GM10248 (cell line): Measurements from ENCODE around the gene DACH2.

Experiments used
- CTCF ChIA-PET: fragments of 300-600 bp; sonication (Branson Sonifier 250); formaldehyde crosslinking; extraction: SDS; loops from one replicate; lab custom pipeline; 2021; ENCODE audit warnings: antibody characterized with exemption; lab: Yijun Ruan, JAX
- POLR2A ChIA-PET: fragments of 350-650 bp; sonication (Branson Sonifier 250); formaldehyde crosslinking; extraction: SDS; loops from one replicate; lab custom pipeline; 2020; ENCODE audit warnings: antibody characterized with exemption; lab: Yijun Ruan, JAX
- DNase-seq: peaks from one replicate; pipeline ENCODE4 v3.0.0; 2012; ENCODE audit errors: extremely low spot score
- CTCF ChIP-seq: IDR thresholded peaks from 2 replicates; pipeline ENCODE4 v1.5.1; 2012; ENCODE audit warnings: mild to moderate bottlenecking, low read depth; ENCODE audit errors: extremely low read depth, missing control alignments, control extremely low read depth

The DACH2 gene

GRCh38 chrX:86137071-86137470 is 11.2 kb upstream of the DACH2 start:
- CTCF ChIA-PET = no interaction called here
- TF ChIP-seq CTCF = no peak
- DNase-seq = no peak
- POLR2A ChIA-PET = no interaction called here

- ChIA-PET POLR2A (no interaction called here), CTCF (interaction anchor here (0.9 kb wide), 1 partner anchor 10 kb away, joined by 3 read pairs; no protein-coding TSS in a partner anchor)
- TF ChIP-seq CTCF = no peak
- no peak for DNase-seq
Observed at GRCh38 chrX:86141786-86142185, 6.5 kb upstream of the DACH2 start.

- no peak for DNase-seq
- TF ChIP-seq CTCF = no peak
- ChIA-PET CTCF (no interaction called here), POLR2A (no interaction called here)
Observed at GRCh38 chrX:86146102-86146501, 2.1 kb upstream of the DACH2 start.

GRCh38 chrX:86148594-86148993 is 343 bp downstream of the DACH2 start:
- CTCF ChIA-PET = interaction anchor here (1.8 kb wide), 1 partner anchor 15 kb away, joined by 4 read pairs; no protein-coding TSS in a partner anchor
- no peak for TF ChIP-seq CTCF
- DNase-seq = no peak
- POLR2A ChIA-PET = no interaction called here

- CTCF ChIA-PET = interaction anchor here (1.8 kb wide), 1 partner anchor 16 kb away, joined by 4 read pairs; no protein-coding TSS in a partner anchor
- POLR2A ChIA-PET = no interaction called here
- no peak for TF ChIP-seq CTCF
- DNase-seq = no peak
Observed at GRCh38 chrX:86149119-86149518, 868 bp downstream of the DACH2 start.

- no peak for TF ChIP-seq CTCF
- POLR2A ChIA-PET = no interaction called here
Observed at GRCh38 chrX:86154553-86154952, 6.3 kb downstream of the DACH2 start.

More at GRCh38 chrX:86154553-86154952, 6.3 kb downstream of the DACH2 start:
- CTCF ChIA-PET = no interaction called here
- DNase-seq = no peak
